Tibial nerve (tissue), 4 donors: Measurements from ENCODE around the gene SLC8A2.

Source experiments
- CTCF ChIP-seq, 5 experiments: fragments of 200-600 bp in 3 of 5; fragments of 450-650 bp in 2 of 5; sonication (generic) in 3 of 5; IDR thresholded peaks; one replicate each; pipeline ENCODE4 v1.5.1; 2016 to 2019; ENCODE audit warnings: antibody characterized with exemption in 5 of 5, mild to moderate bottlenecking in 3 of 5, moderate library complexity in 2 of 5
- EP300 ChIP-seq, 2 donors: sonication (generic); formaldehyde crosslinking; IDR thresholded peaks; one replicate each; pipeline ENCODE4 v1.6.1; 2017; ENCODE audit warnings: antibody characterized with exemption in 2 of 2, mild to moderate bottlenecking in 1 of 2

GRCh38 chr19:47443331-47443730 is 28.4 kb downstream of the SLC8A2 start:
- TF ChIP-seq EP300 (IDR thresholded peaks at IDR 0.05) (no peak), CTCF (IDR thresholded peaks at IDR 0.05) (no peak)
